ENCODE data around the gene VIPR1. TPM values are rescaled to one million over a fixed set of nuclear protein-coding genes. Genes with fewer than 3 reads are reported as not detected.

The VIPR1 gene, protein sequence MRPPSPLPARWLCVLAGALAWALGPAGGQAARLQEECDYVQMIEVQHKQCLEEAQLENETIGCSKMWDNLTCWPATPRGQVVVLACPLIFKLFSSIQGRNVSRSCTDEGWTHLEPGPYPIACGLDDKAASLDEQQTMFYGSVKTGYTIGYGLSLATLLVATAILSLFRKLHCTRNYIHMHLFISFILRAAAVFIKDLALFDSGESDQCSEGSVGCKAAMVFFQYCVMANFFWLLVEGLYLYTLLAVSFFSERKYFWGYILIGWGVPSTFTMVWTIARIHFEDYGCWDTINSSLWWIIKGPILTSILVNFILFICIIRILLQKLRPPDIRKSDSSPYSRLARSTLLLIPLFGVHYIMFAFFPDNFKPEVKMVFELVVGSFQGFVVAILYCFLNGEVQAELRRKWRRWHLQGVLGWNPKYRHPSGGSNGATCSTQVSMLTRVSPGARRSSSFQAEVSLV
- total RNA-seq (1 to 10 TPM in 8 of 9 donors, under 1 TPM in 1; 0.96 to 5.4 (median 1.7) TPM), polyA plus RNA-seq (1 to 10 TPM; 3.0 to 3.5 TPM)
- long read RNA-seq, donor 1, partial matches to known transcripts = 5 of 7 reads
- long read RNA-seq, donor 1, other reads (novel, unspliced or antisense) = 1 of 7 reads
- long read RNA-seq, donor 2 = 0 reads
- long read RNA-seq, donor 3, partial matches to known transcripts = 1 of 5 reads
- long read RNA-seq, donor 3, other reads (novel, unspliced or antisense) = 1 of 5 reads

DNA sequence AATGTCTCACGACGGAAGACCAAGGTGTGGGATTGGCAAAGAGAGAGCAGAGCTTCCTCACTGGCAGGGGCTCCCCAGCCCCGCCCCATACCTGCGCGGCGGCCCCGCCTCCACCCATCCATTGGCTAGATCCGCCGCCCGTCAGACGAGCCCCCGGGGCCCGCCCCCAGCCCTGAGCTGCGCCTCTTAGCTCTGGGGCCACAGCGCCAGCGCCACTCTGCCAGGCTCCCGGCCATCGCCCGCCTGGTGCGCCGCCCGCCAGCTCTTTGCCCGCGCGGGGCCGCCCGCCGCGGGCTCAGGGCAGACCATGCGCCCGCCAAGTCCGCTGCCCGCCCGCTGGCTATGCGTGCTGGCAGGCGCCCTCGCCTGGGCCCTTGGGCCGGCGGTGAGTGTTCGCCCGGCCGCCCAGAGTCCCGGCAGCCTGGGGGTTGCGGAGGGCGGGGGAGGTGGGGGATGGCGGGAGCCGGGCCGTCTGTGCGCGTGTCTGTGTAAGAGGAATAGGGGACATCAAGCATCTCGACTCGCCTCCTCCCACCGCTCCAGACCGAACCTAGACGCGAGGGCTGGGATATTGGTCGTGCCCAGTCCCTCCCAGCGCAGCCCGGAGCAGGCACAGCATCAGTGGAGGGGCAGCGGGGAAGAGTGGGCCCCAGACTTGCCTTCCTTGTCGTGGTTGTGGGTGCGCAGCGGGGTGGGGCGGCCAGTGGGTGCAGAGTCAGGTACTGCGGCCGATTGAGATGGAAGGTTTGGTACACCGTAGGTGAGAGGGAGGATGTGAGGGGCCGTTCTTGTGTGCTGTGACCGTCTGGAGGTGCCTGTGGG lies at the start of gene VIPR1:
Gene VIPR1 (plus strand): TSS at position 215 of the 822 bp plus-strand sequence. CDS start 93 bp downstream, at position 308.
- Histone ChIP-seq H3K27me3 (peaks cover 0 to 34% (median 8%) of the 10 kb centered on the region in 9 donors), H3K27ac (peak within 1 kb of the TSS in 5 of 12 donors; percentile 8 to 66 (median 43)), H3K9me3 (no peaks in the 10 kb centered on the region), H3K4me1 (peaks cover 0 to 28% (median 12%) of the 10 kb centered on the region in 12 donors), H3K4me3 (peak within 1 kb of the TSS; percentile 13 to 63 (median 48)), H3K36me3 (no peaks in the 10 kb centered on the region)
- intact Hi-C loops (cut with DNase I) = loop anchor here in 8 of 10 donors (5.0 to 10.0 kb wide), 4 partner anchors 35 to 252 kb away; no protein-coding TSS in a partner anchor
- no peak for TF ChIP-seq POLR2A (IDR thresholded peaks at IDR 0.05)
- no peak for TF ChIP-seq CTCF (IDR thresholded peaks at IDR 0.05)
- DNase-seq (peak; percentile 65 to 92 (median 81)), ATAC-seq (peak; percentile 87 to 93 (median 91))
- WGBS, 4 donors = 9 to 20% (median 12%) methylated on average over 12 to 69 of the region's 69 CpGs

DNA sequence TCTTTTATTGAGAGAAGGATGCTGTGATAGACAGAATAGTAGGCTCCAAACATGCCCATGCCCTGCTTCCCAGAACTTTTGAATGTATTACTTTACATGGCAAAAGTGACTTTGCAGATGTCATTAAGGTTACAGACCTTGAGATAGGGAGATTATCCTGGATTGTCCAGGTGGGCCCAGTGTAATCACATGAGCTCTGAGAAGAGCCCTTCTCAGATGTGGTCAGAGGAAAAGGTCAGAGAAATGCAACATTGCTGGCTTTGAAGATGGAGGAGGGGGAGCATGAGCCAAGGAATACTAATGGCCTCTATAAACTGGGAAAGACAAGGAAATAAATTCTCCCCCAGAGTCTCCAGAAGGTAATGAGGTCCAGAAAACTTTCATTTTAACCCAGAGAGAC lies 46.2 kb upstream of the VIPR1 start:
- ATAC-seq (no peak), DNase-seq (no peak)
- H3K27me3 ChIP-seq = no peaks in the 10 kb centered on the region
- TF ChIP-seq POLR2A (IDR thresholded peaks at IDR 0.05) = no peak
- no peak for TF ChIP-seq CTCF (IDR thresholded peaks at IDR 0.05)
- intact Hi-C loops (cut with DNase I) = no loop called here
- no peak overlapping the region for H3K4me3 ChIP-seq
- no peaks in the 10 kb centered on the region for H3K36me3 ChIP-seq
- peaks cover 0 to 11% (median 9%) of the 10 kb centered on the region in 12 donors for H3K4me1 ChIP-seq
- H3K27ac ChIP-seq = no peak overlapping the region
- peaks cover 0 to 9% (median 0%) of the 10 kb centered on the region in 12 donors for H3K9me3 ChIP-seq

- Histone ChIP-seq H3K36me3 (no peaks in the 10 kb centered on the region), H3K27me3 (no peaks in the 10 kb centered on the region), H3K27ac (no peak overlapping the region), H3K4me3 (no peak overlapping the region), H3K4me1 (no peaks in the 10 kb centered on the region), H3K9me3 (peaks cover 0 to 5% (median 0%) of the 10 kb centered on the region in 12 donors)
- intact Hi-C loops (cut with DNase I) = no loop called here
- TF ChIP-seq POLR2A (IDR thresholded peaks at IDR 0.05) (no peak), CTCF (IDR thresholded peaks at IDR 0.05) (no peak)
- no peak for ATAC-seq
- no peak for DNase-seq
Observed at GRCh38 chr3:42459151-42459550, 43.3 kb upstream of the VIPR1 start.

Measured in heart left ventricle (tissue), 16 donors.